NCI-H2081 treated with DMSO at 0.1 percent for 48 hours (cell line): ENCODE measurements around the gene CHPF2.

Experiments used
- DNase-seq: peaks from one replicate; lab custom pipeline; 2025; lab: John Stamatoyannopoulos, UW

CHPF2 gene

GRCh38 chr7:151235091-151235787 is 3.0 kb downstream of the CHPF2 start:
- DNase-seq = no peak

GRCh38 chr7:151236406-151236805 is 4.1 kb downstream of the CHPF2 start:
- DNase-seq = no peak

DNA sequence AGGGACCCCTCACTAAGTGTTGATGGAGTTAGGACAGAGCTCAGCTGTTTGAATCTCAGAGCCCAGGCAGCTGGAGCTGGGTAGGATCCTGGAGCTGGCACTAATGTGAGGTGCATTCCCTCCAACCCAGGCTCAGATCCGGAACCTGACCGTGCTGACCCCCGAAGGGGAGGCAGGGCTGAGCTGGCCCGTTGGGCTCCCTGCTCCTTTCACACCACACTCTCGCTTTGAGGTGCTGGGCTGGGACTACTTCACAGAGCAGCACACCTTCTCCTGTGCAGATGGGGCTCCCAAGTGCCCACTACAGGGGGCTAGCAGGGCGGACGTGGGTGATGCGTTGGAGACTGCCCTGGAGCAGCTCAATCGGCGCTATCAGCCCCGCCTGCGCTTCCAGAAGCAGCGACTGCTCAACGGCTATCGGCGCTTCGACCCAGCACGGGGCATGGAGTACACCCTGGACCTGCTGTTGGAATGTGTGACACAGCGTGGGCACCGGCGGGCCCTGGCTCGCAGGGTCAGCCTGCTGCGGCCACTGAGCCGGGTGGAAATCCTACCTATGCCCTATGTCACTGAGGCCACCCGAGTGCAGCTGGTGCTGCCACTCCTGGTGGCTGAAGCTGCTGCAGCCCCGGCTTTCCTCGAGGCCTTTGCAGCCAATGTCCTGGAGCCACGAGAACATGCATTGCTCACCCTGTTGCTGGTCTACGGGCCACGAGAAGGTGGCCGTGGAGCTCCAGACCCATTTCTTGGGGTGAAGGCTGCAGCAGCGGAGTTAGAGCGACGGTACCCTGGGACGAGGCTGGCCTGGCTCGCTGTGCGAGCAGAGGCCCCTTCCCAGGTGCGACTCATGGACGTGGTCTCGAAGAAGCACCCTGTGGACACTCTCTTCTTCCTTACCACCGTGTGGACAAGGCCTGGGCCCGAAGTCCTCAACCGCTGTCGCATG is 5.2 kb downstream of the CHPF2 start:
- DNase-seq = no peak

GRCh38 chr7:151238190-151238810 is 6.0 kb downstream of the CHPF2 start:
- DNase-seq = no peak

DNA sequence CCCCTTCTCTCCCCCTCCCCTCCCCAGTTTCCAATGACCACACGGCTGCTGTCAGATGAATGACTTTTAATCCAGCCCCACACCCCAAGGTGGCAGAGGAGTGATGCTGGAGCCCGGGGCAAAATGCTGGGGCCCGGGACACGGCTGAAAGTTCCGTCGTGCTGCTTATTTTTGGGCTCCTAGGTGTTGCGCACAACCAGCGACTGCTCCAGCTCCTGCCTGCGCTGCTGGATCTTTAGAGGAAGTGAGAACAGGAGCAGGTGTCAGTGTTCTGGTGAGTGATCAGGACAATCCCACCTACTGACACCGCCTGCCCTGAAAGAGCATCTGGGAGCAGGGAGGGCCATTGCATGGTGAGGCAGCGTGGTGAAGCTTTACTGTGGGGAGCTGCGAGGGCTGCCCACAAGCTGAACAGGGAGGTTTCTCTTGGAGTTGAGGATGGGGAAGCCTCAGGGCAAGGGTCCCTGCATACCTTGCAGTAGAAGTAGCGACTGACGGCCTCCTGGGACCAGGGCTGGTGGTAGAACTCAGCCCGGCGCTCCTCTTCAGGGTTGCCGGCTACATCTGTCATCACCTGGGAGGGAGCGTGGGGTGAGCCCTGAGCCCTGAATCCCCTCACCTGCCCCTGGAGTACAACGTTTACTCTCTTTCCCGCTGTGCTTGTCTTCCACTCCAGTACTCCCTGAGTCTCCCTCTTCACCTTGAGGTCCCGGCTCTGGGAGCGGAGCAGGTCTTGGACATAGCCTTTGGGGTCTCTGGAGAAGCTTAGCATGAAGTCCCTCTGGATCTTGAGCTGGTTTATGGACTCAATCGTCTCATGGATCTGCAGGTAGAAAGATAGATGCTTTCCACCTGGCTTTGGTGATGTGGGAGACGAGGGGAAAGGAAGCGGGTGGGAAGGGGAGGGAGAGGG is 6.9 kb downstream of the CHPF2 start:
- no peak for DNase-seq

DNA sequence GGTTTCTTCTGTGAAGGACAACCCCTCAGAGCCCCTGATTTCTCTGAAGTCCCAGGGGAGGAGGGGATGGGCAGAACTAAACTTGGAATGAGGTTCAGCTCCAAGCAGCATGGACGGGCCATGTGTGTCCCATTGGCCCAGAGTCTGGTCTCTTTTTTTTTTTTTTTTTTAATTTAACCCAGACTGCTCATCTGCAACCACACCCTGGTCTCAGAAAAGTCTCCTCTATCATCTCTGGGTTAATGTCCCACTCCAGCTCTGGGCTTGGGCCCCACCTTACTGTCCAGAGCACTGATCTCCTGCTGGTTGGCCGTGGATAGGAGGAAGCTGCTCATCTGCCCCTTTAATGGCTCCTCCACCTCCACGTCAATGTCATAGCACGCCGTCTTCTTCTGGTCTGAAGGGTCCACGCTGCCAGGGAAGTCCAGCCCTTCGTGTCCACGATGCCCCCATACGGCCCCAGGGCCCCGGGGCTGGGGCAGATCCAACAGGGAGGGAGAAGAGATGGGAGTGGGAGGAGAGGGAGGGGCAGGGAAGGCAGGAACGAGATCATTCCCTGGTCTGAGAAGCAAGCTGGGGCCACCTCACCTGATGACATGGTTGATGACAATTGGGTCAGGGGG is 7.7 kb downstream of the CHPF2 start:
- no peak for DNase-seq

DNA sequence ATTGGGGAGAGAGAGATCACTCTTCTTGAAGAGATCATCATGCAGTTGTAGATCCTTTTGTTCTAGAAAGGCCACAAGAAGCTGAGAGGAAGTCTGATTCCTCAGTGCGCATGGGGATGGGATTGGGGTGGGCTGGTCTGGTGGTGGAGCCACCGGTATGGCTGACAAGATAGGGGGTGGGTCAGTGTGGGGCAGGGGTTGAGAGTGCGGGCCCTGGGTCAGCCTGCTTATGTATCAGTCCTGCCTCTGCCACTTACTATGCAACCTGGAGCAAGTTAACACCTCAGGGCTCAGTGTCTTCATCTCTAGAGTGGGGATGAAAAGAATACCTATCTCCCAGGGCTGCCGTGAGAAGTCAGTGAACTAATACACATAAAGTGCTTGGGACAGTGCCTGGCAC is 8.3 kb downstream of the CHPF2 start:
- no peak for DNase-seq

DNA sequence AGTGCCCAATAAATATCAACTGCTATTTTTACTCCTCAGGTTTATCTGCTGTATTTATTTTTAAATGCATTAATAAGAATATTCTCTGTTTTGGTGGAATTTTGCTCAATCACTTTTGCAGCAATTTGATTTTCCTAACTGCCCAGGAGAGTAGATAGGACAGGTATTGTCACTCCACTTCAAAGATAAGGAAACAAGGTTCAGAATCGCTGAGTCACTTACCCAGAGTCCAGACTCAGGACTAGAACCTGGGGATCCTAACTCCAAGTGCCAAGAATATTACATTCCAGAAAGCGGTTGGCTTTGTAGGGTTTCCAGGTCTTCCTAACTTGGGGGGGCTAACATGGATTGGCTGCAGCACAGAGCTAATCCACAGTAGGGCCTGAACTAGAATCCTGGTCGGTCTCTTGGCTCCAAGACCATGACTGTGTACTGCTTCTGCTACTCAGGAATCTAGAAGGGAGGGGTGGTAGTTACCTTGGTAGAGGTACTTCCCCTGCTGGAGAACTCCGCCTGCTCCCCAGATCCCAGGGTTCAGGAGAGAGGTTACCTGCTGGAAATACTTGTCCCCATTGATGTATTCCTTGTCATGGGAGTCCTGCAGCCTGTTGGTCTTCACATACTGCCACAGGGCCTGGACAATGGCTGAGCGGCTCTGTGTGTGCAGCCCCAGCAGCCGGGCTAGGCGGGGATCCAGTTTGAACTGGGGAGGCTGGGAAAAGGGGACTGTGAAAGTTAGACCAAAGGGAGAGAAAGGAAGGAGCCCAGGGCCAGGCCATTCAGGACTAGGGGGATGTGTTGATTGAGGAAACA is 8.9 kb downstream of the CHPF2 start:
- no peak for DNase-seq

DNA sequence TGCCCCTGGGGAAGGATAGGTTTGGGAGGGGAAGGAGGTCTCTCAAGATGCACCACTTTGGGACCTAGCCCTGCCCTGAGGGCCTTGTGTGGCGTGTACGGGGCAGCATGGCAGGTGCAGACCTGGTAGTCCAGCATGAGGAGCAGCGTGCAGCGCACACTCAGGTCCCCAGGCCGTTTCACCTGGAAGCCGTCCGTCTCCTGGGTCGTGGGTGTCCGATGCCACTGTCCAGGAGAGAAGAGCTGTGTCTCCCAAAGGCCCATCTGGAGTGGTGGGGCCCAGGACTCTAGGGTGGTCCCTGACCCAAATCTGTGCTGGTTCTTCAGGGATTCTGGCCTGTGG is 9.4 kb downstream of the CHPF2 start:
- DNase-seq = no peak

GRCh38 chr7:151242159-151243044 is 10.1 kb downstream of the CHPF2 start:
- no peak for DNase-seq

GRCh38 chr7:151243045-151243349 is 10.7 kb downstream of the CHPF2 start:
- no peak for DNase-seq

DNA sequence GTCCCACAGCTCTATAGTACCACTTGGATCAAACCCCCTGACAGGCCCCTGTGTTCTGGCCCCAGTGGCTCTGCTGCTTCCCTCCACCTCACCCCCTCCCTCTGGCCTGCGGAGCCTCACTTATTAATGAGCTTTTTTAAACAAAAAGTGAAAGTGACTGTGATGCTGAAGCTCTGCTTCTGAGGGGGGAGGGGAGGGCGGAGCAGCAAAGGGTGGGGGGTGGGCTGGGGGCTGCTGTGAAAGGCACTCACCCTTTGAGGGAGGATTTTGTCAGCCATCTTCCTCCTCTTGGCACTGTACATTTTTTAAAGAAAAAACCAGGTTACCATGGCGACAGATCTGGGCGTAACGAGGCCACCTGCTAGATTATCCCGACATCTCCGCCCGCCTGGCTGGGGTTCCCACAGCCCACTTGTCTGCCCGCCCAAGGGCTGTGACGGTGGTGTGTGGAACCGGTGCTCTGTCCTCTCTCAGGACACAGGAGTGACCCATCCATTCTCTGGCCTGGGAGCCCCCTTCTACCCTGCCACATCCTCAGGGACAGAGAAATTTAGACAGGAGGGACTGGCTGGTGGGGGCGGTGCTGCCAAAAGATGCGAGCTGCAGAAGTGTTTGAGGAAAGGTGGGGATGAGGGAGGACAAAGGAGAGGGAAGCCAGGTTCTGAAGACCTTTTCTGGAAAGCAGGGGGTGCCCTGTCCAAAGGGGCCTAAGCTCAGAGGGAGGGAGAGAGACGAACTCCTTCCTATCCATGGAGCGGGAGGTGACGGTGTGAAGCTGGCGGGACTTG is 11.3 kb downstream of the CHPF2 start:
- no peak for DNase-seq

DNA sequence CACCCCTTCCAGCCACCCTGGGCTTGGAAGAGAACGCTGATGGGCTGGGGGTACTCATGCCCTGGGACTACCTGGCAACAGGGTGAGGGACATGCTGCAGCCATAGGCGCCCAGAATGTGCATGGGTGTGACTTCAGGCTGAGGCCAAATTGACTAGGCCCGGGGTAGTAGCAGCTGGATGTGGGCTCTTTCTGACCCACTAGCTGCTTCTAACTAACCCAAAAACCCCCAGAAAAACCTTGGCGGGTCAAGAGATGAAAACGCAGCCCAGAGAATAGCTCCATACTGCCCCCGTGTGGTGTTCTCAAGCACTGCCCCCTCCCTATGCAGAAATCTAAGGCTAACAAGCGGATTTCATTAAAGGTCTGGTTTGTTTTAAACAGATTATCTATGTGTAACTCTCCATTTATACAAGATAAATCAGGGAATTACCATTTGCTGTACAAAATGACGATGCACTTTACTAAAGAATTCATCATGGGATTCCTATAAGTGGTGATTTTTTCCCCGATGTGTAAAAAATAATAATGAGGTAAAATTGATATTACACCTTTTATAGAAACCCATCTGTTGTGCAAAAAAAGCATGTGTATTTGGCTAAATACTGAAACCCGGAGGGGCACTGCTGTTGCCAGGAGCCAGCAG is 12.0 kb downstream of the CHPF2 start:
- no peak for DNase-seq

DNA sequence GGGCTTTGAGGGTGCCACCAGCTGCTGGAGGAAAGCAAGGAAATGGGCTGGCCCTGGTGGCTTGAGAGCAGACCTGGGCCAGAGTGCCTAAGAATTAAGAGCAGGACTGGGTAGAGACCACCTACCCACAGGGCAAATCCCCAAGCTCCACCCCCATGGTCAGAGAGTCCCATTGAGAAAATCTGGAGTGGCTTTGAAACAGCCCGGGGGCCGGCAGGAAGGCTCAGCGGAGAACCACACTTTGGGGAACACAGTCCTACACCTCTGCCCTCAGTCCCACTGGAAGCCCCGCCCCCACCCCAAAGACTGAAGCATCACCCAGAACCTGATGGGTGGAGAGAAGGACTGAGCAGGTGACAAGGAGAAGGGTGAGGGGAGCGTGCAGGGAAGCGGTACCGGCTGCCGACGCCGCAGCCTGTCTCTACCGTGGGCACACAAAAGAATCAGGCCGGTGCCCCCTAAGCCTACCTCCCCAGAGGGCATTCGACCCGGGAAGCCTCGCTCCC is 12.6 kb downstream of the CHPF2 start:
- DNase-seq = no peak

GRCh38 chr7:151245360-151246101 is 13.2 kb downstream of the CHPF2 start:
- no peak for DNase-seq

GRCh38 chr7:151246102-151246850 is 14.0 kb downstream of the CHPF2 start:
- no peak for DNase-seq
